ENCODE measurements around the gene SGSM2.
A peak's percentile ranks its signal among the peaks of the same experiment; 100 is the strongest.

The SGSM2 gene

DNA sequence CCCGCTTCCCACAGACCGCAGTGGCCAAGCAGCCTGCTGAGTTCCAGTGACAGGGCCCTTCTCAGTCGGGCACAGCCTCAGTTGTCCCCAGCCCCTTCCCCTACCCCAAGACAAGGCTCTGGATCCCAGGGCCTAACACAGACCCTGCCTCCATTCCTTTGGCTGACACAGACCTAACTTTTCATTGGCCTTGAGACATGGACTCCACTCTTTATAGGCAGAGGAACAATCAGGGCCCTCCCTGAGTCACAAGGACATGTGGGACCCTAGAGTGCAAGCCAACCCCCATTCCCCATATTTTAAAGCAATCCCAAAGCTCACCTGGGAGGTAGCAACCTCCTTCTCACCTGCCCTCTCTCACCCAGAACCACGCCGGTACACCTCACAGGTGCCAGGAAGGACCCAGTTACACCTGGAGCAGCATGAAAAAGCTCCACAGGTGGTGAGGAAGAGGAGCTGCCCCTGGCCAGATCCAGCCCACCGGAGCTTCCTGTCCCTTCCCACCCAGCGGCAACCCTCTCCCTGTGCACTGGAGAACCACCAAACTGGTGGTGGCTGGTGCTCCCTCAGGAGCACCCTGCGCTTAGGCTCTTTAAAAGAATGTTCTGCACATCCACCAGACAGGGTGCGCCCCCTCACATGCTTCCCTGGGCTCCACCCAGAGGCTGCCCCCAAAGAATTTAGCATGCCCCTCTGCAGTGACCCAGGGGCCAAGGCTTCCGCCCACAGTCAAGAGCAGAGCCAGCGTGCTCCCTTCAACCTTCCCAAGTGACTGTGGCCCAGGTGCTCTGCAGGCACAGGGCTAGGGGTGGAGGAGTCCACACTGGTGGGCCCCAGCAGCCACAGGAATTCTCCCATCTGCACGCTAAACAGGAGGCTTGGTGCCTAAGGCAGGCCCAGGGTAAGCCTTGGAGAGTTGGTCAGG is 60.2 kb downstream of the SGSM2 start:
- DNase-seq (ENCODE audit: low read depth in 2 of 2, low spot score in 1 of 2): no peak

- DNase-seq (ENCODE audit: low read depth in 2 of 2, low spot score in 1 of 2): no peak
Observed at GRCh38 chr17:2398182-2398581, 60.9 kb downstream of the SGSM2 start.

DNA sequence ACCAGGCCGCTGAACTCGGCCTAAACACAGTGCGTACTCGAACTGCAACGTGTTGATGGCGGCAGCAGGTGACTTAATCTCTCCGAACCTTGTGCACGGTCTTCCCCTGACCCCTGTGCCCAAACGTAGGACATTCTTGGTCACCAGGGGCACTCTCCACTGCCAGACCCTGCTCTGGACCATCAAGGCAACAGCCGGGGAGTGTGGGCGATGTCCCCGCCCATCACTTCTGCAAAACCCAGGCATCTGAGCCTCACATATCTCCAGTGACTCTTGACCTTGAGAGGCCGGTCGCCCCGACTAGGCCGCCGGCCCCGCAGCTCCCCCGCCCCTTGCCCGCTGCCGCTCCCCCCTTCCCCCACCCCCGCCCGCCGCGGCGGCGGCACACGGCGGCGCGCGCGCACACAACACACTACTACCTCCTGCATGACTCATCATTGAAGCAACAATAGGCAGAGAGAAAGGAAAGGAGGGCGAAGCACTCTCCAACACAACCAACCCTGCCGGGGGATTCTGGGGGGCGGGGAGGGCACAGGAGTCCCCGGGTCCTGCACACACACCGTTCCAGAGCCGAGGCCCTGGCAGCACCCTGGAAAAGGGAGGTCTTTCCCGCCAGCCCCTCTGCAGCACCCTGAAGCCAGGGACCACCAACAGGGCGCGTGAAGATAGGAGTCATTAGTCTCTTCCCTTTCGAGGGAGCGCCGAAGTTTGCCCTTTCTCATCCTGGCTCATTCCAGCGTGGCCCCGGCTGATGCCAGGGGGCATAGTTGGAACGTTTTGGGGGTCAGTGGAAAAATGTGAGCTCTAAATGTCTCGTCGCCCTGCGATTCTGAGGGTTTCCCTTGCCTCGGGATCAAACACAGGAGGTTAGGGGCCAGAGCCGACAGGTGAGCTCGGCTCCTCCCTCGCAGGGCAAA is 61.6 kb downstream of the SGSM2 start:
- peak in 1 of 2 donors; percentile 41 for DNase-seq (ENCODE audit: low read depth in 2 of 2, low spot score in 1 of 2)

GRCh38 chr17:2399572-2400473 is 62.5 kb downstream of the SGSM2 start:
- DNase-seq (ENCODE audit: low read depth in 2 of 2, low spot score in 1 of 2): peak; percentile 76 to 86

GRCh38 chr17:2400474-2400866 is 63.2 kb downstream of the SGSM2 start:
- no peak for DNase-seq (ENCODE audit: low read depth in 2 of 2, low spot score in 1 of 2)

DNA sequence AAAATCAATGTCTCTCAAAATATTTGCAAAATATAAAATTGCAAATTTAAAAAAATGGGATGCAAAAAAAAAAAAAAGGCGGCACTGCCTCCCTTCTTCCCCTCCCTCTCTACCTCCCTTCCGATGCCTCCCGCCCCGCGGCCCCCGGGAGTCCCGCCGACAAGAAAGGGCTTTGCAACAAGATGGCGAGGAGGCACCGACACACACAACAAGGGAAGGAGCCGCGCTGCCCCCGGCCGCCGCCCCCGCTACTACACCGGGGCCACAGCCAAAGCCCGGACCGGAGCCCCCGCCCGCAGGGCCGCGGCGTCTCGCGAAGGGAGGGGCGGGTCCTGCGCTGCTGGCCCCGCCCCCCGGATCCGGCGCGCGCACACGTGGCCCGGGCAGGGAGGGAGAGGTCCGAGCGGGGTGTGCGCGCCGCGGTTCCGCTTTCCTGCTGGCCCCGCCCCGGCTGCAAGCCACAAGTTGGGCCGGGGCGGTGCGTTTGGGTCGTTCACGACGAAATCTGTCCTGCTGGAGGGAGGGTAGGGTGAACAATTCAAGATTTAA is 63.6 kb downstream of the SGSM2 start, which contains the start of gene MNT:
Gene MNT (minus strand): TSS at position 184 of the 549 bp plus-strand sequence. CDS start 348 bp downstream, outside the sequence.
- peak; percentile 81 to 91 for DNase-seq (ENCODE audit: low read depth in 2 of 2, low spot score in 1 of 2)

GRCh38 chr17:2401426-2402221 is 64.3 kb downstream of the SGSM2 start:
- DNase-seq (ENCODE audit: low read depth in 2 of 2, low spot score in 1 of 2): peak; percentile 99

DNA sequence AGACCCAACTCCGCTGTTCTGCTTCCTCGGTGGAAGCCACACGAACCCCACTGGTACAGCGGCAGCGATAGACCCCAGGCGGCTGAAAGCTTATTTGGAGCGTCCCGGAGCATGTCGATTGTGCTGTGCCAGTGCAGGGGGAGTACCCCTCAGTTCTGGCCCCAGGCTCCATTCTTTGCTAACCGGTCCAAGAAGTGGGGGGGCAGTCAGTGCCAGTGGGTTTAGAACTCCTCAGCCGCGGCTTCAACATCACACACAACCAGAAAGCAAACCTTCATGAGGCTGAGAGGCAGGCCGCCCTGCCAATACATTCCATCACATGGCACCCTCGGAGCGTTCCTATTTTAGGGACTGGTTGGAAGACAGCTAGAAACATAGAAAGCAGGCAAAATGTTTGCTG is 65.2 kb downstream of the SGSM2 start:
- DNase-seq (ENCODE audit: low read depth in 2 of 2, low spot score in 1 of 2): no peak

DNA sequence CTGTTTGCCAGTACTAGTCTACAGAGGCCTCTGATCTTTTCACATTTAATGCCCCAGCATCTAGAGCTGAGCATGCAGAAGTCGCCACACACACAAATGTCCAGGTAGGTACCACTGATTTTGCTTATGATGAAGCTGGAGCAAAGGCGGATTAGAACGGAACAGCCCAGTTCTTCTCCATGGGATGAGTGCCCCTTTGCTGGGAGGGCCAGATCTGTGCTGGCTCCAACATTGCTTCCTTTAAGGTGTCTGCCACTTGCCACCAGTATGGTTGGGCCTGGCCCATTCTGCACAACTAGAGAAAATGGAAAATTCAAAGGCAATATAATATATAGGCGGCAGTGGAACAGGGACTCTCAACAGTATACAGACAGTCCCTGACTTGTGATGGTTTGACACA is 65.7 kb downstream of the SGSM2 start:
- no peak for DNase-seq (ENCODE audit: low read depth in 2 of 2, low spot score in 1 of 2)

DNA sequence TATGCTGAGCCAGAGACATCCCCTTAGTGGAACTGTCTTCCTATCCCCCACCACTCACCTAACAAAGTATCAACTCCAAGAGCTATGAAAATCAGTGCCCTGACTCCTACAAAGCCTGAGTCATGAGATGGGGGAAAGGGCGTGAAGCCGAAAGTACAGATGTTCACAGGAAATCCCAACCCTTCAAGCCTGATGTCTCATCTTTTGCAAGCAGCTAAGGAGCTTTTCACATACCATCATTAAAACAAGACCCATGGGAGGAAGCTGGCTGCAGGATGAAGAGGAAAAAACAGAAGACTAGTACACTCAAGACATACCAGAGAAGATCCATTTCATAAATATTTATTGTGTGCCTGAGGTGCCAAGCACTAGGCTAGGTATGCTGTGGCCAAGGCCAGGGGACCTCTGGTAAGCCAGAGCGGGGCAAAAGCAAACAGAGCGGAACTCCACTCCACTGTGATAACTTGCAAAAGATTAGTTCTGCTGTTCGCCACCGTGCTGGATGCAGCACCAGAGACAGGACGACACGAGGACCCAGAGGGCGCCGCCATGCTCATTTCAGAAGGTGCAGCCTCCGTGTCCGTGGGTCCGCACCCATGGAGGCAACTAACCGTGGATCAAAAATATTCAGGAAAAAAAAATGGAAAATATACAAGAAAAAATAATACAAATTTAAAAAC is 68.1 kb downstream of the SGSM2 start:
- DNase-seq (ENCODE audit: low read depth in 2 of 2, low spot score in 1 of 2): no peak

GRCh38 chr17:2406271-2406902 is 69.1 kb downstream of the SGSM2 start:
- no peak for DNase-seq (ENCODE audit: low read depth in 2 of 2, low spot score in 1 of 2)

GRCh38 chr17:2406903-2407790 is 69.8 kb downstream of the SGSM2 start:
- DNase-seq (ENCODE audit: low read depth in 2 of 2, low spot score in 1 of 2): no peak

DNA sequence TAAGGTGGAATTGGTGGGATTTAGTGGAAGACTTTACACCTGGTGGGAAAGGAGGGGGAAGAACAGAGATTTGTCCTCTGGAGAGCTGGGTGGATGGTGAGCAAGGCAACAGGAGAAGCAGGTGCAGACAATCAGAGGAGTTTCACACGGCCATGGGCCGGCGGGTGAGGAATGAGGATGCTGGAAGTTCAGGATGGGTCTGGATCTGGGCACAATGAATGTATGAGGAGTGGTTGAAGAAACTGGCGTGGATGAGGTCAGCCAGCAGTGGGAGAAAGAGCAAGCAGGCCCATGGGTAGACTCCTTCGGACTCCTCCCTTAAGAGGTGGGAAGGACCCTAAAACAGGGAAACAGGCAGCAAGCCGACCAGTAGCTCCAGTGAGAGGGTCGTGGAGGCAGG is 73.7 kb downstream of the SGSM2 start:
- no peak for DNase-seq (ENCODE audit: low read depth in 2 of 2, low spot score in 1 of 2)

GRCh38 chr17:2412561-2413021 is 75.3 kb downstream of the SGSM2 start:
- DNase-seq (ENCODE audit: low read depth in 2 of 2, low spot score in 1 of 2): no peak

- DNase-seq (ENCODE audit: low read depth in 2 of 2, low spot score in 1 of 2): no peak
Observed at GRCh38 chr17:2414446-2415064, 77.3 kb downstream of the SGSM2 start.

DNA sequence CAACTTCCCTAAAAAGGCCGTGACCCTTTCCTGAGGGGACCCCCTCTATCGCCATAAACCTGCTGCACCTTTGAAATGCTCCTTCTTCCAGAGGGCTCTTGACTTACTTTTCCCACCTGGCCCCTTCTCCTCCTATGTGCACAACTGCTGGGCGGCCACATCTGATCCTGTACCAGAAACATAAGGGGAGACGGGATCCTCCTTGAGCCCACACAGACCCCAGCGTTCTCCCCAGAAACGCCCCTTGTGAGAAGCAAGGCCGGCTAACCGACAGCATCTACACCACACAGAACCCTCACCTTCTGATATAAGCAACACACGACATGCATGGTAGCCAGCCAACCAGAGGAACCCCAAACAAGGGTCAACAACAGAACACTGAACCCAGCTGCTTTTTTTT is 77.8 kb downstream of the SGSM2 start:
- no peak for DNase-seq (ENCODE audit: low read depth in 2 of 2, low spot score in 1 of 2)

Data from stimulated activated CD8-positive, alpha-beta memory T cell treated with anti-CD3 and anti-CD28 coated beads, Interleukin-4, amount 100 ng/mL, for 4 hours (primary cell).